CD4-positive, alpha-beta T cell treated with Interleukin-10 for 1 hour (primary cell): ENCODE measurements around the gene CADPS2.
"Not testable (repeated sequence)": the region's sequence is repeated elsewhere in the genome, so short reads cannot be mapped to it uniquely, and the experiment has no call there.

Source experiments
- DNase-seq: peaks from one replicate; pipeline ENCODE4 v3.0.0-alpha.2; 2020

The CADPS2 gene

DNA sequence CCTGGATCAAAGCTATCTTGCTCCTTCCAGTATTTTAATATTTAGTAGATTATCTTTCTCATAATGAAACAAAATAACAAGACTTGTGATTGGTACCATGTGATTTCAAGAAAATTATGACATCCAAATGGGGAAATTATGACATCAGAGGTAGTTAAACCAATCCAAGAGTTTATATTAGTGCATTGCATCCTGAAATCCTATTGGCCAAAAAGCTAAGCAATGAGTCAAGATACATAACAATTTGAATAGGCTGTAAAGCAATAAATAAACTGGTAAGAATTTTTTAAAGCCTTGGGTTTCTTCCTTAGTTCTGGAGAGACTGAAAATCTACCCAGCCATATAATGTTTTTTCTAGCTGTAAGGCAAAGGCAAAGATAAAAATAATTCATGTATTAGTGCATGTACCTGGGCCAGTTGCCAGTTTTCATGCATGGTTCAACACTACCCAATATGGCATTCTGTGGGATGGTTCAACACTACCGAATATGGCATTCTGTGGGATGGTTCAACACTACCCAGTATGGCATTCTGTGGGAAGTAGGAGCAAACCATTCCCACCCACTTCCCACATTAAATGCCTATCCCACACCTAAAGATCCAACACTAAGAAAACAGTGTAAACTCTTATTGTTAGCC is 183.3 kb downstream of the CADPS2 start, which contains the start of gene RNF148:
Gene RNF148 (minus strand): TSS at position 51 of the 639 bp plus-strand sequence. CDS start 172 bp downstream, outside the sequence.
- DNase-seq, result no peak

DNA sequence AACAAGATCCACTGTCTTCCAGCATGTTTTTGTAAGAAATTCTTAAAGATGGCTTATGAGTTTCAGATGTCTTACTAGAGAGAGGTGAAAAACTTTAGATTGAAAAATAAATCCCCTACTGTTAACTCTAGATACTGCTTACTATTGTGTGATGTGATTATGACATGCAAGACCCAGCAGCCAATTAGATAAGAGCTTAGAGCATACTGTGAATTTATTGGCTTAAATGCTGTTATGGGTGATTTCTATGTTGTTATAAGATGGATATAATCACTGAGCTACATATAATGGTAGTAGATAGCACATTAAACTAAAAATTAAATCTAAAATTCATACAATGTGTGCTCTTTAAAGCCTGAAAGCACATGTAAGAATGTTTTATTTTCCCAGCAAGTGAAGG is 187.2 kb downstream of the CADPS2 start, which contains the start of gene RNF133:
Gene RNF133 (minus strand): TSS at position 101 of the 400 bp plus-strand sequence. CDS start 199 bp downstream, outside the sequence.
- DNase-seq, result no peak

DNA sequence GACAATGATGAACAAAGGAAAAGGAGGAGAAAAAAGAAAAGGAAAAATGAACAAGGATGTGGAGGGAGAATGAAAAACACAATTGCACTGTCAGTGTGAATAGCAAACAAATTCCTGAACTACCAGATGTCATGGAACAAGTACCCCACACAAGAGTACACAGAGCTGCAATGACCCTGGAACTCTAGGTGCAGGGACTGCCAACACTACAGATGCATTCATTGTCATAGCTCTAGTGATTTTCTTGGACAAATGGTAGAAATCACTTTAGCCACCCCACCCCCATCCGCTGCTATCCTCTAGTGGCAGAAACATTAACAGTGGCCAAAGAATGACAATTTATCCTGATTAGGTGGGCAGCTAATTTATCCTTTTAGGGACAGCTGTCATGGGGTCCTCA is 190.4 kb downstream of the CADPS2 start:
- DNase-seq, result no peak

DNA sequence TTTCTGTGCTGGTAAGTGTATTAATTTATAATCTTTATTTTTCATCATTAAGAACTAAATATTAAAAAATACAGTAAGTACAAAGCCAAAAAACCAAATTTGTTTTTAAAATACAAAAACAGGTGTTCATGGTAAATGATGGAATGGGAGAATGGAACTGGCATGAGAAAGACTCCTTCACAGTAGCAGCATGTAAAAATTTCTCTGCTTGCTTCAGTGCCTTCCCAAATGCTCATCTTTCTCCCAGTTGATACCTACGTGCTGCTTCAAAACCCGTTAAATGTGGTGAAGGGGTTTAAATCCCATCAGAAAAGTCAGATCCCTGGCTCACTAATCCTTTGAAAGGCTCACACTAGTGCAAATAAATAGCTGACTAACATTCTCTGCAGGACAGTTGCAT is 191.6 kb downstream of the CADPS2 start:
- DNase-seq, result no peak

DNA sequence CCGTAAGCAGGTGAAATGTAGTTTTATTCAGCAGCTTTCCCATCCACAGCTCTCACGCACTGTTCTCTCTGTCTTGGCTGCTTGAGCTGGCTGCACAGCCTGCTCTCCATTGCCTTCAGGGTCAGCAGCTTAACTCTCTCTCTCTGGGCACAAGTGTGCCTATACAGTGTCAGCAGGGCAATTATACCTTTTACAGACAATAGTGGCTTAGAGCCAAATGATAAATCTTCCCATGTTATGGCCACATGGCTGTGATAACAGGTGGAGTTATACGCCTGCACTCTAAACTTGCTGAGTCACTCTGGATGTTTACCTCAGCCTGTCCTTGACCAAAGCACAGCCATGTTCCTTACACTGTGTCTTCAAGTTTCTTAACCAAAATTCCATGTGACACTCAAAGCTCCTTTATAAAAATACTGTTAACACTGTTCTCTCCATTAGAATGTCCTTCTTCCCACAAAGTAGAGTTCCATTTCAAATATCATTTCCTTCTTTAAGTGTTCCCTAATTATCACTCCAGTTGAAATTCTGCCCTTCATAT is 193.4 kb downstream of the CADPS2 start:
- DNase-seq, result no peak

DNA sequence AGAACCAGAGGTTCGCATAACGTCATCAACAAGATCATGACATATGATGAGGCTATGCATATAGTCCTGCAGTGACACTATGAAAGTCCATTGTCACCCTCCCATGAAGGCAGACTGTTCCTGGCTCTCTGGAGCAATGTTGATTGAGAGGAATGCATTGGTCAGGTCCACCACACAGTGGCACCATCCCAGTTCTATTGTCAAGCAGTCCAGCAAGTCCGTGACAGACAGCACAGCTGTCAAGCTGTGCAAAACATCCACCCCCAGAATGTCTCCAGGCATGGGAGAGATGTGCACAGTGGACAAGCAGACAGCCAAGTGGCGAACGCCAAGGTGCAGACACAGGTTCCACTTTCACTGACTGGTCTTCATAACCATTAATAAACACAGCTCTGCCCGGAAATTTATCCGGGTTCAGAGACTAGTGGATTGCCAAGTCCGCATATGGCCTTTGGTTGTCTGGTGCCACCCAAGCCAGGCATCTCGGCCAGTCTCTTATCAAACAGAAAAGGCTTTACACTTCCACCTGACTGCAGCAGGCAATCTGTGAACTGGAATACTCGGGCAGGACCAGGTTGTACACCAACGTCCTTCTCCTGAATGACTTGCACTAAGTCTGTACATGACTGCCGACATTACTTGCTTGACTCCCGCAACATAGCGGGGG is 194.6 kb downstream of the CADPS2 start:
- DNase-seq, result no peak

DNA sequence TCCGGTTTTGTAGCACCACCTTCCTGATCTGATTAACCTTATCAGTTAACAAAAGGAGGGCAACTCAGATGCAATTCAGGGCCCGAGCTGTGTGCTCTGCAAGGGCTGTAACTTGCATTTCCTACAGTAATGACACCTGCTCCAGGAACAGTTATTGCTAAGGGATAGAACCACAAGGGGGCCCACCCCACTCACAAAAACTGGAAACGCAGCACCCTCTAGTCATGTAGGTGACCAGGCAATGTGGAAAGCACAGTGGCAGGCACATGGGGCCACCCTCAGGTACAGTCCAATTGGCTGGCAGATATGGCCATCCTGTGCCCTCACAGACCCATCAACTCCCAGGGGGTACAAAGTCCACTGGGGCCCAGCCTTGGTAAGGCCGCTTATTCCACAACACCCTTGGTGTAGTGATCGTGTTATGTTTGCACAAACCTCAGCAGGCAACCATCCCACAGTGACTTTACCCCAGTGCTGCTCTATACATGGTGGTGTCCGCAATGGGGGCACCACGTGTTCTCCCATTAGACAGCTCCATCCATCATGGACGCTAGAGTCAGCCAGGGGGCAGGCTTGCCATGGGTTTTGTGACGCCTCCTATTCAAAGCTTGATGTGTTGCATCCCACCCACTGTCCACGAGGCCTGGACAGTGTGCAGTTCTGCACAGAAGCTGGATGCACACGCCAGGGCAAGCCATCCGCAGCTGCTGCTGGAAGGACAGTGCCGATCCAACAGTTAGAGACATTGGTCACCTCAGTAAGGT is 196.7 kb downstream of the CADPS2 start:
- no peak for DNase-seq

DNA sequence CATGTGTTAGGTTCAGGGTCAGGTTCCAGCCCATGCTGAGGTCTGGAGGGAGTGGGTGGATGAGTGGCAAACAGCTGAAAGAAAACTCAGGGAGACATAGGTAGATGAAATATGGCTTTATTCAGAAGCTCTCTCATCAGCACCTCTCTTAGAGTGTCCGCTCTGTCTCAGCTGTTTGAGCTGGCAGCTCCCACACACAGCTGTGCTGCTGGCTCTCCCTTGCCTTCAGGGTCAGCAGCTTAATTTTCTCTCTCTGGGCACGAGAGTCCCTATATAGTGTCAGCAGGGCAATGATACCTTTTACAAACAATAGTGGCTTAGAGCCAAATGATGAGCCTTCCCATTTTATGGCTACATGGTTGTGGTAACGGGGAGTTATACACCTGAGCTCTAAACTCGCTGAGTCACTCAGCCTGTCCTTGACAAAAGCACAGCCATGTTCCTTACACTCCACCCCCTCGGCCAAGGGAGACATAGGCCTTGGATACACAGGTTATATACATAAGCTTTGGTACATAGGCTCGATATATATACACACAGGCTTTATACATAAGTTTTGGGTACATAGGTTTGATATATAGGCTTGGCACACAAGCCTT is 197.8 kb downstream of the CADPS2 start:
- DNase-seq, result no peak

DNA sequence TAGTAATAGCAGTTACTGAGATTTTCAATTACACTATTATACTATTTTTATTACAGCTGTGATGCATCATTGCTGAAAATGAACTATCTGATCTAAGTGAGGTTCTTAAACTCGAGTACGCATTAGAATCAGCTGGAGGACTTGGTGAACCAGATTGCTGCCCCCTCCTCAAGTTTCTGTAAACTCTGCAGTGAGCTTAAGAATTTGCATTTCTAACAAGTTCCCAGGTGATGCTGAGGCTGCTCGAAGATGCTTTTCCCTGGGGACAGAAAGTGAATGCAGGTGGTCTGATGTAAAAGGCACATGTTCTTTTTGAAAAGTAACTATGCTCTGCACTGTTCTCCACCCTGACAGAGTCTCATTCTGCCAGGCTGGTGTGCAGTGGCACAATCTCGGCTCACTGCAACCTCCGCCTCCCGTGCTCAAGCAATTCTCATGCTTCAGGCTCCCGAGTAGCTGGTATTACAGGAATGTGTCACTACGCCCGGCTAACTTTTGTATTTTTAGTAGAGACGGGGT is 199.8 kb downstream of the CADPS2 start:
- no peak for DNase-seq

DNA sequence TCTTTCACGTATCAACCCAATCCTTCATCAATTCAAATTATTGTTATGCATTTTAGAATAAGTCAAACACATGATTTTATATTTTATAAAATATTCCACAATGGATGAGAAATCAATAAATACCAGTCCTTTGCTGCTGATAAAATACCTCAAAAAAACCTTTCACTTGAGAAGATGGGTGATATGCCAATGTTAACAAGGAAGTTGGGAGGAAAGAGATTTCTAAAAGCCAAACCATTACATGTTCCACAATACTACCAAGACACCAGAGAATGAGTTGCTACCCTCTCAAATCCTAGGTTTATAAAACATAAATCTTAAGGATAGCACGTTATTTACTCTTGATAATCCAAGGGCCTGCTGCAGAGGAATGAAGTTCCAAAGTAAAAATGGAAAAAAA is 201.8 kb downstream of the CADPS2 start:
- no peak for DNase-seq

DNA sequence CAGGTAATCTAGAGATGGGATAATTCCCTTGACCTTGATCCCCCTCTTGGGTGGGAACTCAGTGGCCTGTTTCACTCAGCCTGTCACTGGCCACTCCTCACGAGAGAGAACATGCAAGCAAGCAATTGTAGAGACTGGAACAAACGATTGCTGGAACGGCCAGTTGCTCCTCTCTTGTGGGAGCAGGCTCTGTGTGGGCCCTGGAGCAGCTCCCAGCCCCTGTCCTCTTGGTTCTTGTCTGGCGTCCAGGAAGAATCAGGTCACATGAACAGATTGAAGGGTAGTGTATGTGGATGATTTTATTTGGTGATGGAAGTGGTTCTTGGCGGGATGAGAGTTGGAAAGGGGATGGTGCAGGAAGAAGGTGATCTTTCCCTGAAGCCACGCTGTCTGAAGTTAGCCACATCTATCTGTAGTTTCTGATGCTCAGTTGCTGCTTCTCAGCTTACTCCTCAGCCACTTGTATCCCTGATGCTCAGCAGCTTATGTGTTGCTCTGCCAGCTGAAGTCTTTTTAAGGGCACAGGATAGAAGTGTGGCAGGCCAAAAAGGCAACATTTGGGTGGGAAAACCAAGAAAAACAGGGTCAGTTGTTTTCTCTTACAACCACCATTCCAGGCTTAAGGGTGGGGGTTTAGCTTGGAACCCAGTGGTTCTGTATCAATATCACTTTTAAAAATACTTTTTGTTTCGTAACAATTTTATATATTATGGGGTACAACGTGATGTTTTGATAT is 203.3 kb downstream of the CADPS2 start:
- DNase-seq, result no peak

DNA sequence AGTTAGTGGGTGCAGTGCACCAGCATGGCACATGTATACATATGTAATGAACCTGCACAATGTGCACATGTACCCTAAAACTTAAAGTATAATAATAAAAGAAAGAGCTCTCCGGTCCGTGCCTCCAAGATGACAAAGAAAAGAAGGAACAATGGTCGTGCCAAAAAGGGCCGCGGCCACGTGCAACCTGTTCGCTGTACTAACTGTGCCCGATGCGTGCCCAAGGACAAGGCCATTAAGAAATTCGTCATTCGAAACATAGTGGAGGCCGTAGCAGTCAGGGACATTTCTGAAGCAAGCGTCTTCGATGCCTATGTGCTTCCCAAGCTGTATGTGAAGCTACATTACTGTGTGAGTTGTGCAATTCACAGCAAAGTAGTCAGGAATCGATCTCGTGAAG is 205.1 kb downstream of the CADPS2 start:
- DNase-seq, result not testable (repeated sequence)

DNA sequence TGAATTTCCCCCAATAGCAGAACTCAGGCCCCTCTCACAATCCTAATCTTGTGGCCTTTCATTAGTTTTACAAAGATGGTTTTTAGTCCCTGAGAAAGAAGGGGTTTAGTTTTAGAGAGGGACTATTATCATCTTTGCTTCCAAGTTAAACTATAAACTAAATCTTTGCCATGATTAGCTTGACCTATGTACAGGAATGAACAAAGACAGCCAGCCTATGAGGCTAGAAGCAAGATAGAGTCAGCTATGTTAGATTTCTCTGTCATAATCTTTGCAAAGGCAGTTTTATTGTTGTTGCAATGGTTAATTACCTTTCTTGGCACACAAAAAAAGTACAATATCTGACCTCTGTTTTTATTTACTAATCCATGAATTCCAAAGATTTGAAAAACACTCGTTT is 206.4 kb downstream of the CADPS2 start:
- DNase-seq, result no peak

DNA sequence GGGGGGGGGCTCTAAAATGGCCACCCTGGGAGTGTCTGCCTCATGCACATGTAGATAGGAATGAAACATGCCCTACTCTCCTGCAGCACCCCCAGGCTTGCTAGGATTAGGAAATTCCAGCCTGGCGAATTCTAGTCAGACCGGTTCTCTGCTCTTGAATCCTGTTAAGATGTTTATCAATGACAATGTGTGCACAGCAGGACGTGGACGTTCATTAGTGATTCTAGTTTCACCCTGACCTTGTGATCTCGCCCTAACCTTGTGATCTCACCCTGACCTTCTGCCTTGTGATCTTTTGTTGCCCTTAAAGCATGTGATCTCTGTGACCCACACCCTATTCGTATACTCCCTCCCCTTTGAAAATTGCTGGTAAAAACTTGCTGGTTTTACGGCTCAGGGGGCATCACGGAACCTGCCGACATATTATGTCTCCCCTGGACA is 207.0 kb downstream of the CADPS2 start:
- DNase-seq, result not testable (repeated sequence)

DNA sequence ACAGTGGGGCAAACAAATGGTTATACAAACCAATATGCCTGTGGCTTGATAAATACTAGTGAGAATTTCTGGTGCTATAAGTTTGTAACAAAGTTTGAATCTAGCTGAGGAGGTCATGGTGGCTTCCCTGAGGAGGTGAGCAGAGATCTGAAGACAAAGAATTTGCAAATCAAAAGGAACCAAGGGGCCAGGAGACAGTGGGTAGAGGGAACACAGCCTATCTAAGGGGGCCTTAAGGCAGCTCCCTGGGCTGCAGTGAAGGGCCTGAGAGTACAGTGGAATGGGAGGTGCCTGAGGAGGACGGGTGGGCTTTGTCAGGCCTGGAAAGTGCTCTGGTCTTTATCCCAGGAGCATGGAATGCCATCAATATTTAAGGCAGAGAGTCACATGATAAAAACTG is 209.1 kb downstream of the CADPS2 start:
- DNase-seq, result no peak

DNA sequence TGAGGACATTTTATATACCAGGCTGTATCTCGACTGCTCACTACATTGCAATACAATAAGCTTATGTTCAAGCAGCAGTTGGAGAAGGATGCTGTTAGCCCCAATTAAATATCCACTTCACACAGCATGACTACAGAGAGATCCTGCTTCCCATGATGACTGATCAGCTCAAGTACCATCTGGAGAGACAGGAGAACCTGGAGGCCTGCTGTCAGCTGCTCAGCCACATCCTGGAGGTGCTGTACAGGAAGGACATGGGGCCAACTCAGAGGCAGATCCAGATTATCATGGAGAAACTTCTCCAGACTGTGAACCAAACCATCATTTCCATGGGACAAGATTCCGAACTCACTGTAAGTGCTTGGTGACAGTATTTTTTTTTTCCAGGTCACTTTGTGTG is 209.8 kb downstream of the CADPS2 start:
- no peak for DNase-seq

DNA sequence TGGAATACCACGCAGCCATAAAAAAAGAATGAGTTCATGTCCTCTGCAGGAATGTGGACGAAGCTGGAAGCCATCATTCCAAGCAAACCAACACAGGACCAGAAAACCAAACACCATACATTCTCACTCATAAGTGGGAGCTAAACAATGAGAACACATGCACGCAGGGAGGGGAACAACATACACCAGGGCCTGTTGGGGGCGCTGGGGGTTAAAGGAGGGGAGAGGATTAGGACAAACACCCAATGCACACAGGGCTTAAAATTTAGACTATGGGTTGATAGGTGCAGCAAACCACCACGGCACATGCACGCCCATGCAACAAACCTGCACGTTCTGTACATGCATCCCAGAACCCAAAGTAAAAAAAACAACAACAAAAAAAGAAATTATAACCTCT is 210.6 kb downstream of the CADPS2 start:
- no peak for DNase-seq

DNA sequence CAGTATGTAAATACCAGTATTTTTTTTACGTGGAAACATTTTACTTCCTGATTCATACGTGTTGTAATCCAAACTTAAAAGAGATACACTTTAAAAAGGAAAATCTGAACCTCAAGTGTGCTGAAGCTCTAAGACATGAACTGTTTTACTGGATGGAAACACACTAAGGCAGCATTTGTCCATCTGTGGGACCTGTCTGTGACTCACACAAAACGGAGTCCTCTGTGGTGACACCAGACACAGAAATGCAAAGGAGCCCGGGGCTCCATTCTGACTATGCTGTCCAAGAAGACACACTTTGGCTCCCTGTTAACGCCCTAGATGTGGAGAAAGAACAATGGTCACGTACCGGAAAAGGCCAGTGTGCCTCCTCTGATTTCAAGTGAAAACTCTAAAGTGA is 211.2 kb downstream of the CADPS2 start:
- DNase-seq, result no peak

DNA sequence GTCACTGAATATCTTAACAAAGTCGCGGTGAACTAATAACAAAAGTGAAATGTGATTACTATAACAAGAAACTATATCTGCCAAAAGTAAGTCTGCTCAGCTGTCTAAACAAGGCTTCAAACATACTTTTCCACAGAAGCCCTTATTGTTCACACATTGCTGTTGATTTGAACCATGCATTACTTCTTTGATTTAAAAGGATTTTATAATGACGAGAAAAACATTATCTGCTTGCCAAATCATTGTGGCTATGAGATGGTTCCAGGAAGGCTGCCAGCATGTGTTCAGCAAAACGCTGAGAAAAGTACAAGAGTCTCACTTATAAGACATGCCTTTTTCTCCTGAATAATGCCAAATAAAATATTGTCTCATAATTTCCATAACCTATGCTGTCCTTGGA is 211.8 kb downstream of the CADPS2 start:
- DNase-seq, result no peak

DNA sequence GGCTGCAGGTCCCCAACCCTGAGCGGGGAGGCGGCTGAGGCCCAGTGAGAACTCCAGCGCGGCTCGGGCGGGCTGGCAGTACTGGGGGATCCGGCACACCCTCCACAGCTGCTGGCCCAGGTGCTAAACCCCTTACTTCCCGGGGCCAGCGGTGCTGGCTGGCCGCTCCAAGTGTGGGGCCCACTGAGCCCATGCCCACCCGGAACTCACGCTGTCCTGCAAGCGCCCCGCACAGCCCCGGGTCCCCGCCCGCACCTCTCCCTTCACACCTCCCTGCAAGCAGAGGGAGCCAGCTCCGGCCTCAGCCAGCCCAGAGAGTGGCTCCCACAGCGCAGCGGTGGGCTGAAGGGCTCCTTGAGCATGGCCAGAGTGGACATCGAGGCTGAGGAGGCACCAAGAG is 212.3 kb downstream of the CADPS2 start:
- no peak for DNase-seq

DNA sequence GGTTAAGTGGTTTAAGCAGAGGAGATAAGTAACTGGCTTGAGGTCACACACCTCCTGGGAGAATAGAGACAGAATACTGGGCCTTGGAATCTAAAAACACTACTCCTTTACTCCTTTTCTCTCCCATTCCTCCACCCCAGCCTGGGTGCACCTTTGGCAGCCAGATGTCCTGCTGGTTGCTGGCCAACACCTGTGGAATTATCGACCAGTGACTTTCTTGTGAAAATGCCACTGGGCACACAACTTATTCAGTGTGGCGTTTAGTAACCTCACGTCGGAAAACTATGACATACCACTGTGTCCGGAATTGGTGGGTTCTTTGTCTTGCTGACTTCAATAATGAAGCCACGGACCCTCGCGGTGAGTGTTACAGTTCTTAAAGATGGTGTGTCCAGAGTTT is 213.7 kb downstream of the CADPS2 start:
- no peak for DNase-seq

DNA sequence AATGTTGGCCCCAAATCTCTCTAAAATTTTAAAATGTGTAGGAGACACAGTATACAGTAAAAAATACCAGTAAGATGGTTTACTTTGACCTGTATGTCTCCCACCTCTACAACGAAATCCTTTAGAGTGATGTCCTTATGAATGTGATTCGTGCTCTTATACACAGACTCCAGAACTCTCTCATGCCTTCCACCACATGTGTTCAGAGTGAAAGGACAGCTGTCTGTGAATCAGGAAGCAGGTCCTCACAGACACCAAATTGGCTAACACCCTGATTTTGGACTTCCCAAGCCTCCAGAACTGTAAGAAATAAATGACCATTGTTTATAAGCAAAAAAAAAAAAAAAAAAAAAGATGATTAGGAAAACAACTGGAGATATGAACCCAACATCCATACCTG is 222.5 kb downstream of the CADPS2 start:
- DNase-seq, result no peak
